Body of pancreas (tissue), 4 donors: Measurements from ENCODE around the gene PSMG4. TPM values are rescaled to one million over a fixed set of nuclear protein-coding genes. Genes with fewer than 3 reads are reported as not detected.

Experiments used
- ATAC-seq: fragments of 150-250 bp; one replicate; pipeline ENCODE4 v1.9.1; 2016
- DNase-seq, 4 donors: peaks; one replicate each; pipeline ENCODE4 v3.0.0-alpha.2; 2019
- H3K27ac ChIP-seq, 4 donors: fragments of 200-600 bp; sonication (generic); 1 replicate in 3 of 4; 2 replicates in 1 of 4; pipeline versions ENCODE4 v1.5.1 to v1.6.1; 2016 to 2019; ENCODE audit warnings: mild to moderate bottlenecking in 1 of 4, mixed read lengths in 1 of 4, moderate library complexity in 1 of 4
- H3K27me3 ChIP-seq, 2 donors: fragments of 200-600 bp; sonication (generic); one replicate each; pipeline ENCODE4 v1.6.0; 2016; ENCODE audit warnings: mild to moderate bottlenecking in 1 of 2
- H3K36me3 ChIP-seq, 2 donors: fragments of 200-600 bp; sonication (generic); replicated peaks in 1 of 2; 2 replicates each; pipeline ENCODE4 v1.5.1; 2016; ENCODE audit warnings: low read depth in 2 of 2; ENCODE audit not compliant: insufficient read depth in 1 of 2
- H3K4me1 ChIP-seq: fragments of 200-600 bp; sonication (generic); one replicate; pipeline ENCODE4 v1.6.0; 2016
- H3K4me3 ChIP-seq, 2 donors: fragments of 200-600 bp; sonication (generic); 1 replicate in 1 of 2; 2 replicates in 1 of 2; pipeline ENCODE4 v1.5.1; 2016 to 2019
- H3K9me3 ChIP-seq, 3 donors: fragments of 200-600 bp; sonication (generic); 1 replicate in 2 of 3; 2 replicates in 1 of 3; pipeline ENCODE4 v1.5.1; 2016
- POLR2A ChIP-seq, 3 donors: fragments of 450-650 bp; IDR thresholded peaks; one replicate each; pipeline ENCODE4 v1.6.1; 2016; ENCODE audit warnings: antibody characterized with exemption in 3 of 3, mild to moderate bottlenecking in 2 of 3
- WGBS, 2 donors: methylation state at CpG; one replicate each; pipeline ENCODE4 v1.1.5; 2017; 5-methylcytosine and 5-hydroxymethylcytosine counted together
- intact Hi-C: fragments of 100-400 bp; cut with DNase I; formaldehyde crosslinking; loops from one replicate; pipeline ENCODE4 v1.15.1; 2023
- total RNA-seq, 2 donors: library from RNA; depleted of rRNA; stranded (reverse); fragments of >200 nt; gene quantifications; one replicate each; pipeline ENCODE4 v1.1.0, GENCODE V29; 2016
- TF ChIP-seq, protein P1 (sequence below), 7 experiments: fragments of 450-650 bp in 4 of 7; fragments of 200-600 bp in 3 of 7; sonication (generic) in 3 of 7; IDR thresholded peaks; one replicate each; pipeline ENCODE4 v1.5.1; 2016 to 2019; ENCODE audit warnings: antibody characterized with exemption in 7 of 7

The PSMG4 gene
- total RNA-seq, 2 donors from 2014 or later, result 10.9 to 11.2 TPM

DNA sequence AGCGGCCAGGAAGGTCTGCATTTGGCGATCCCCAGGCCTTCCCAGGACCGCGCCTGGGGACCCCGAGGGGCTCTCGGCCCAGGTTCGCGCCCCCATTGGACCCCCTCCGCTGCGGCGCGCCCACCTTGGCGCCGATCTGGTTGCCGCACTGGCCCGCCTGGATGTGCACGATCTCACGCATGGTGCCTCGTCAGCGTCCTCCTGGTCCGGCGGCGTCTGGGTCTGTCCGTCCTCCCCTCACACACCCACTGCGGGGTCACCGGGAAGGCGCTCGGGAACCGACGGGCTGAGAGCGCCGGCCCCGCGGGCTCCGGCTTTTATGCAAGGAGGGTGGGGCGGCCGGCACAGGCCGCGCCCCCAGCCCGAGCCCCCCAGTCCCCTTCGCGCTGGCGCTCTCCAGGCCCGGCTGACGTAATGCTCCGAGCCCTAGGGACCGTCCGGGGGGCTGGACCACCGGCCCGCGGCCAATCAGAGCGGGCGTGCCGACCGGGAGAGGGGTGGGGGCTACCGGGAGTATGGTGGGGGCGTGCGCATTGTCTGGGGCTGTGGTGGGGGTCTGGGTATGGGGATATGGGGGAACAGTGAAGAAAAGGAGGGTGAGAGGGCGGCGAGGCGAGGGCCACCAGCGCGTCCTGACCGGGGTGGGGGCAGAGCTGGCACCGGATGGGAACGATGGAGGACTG, 31.2 kb upstream of the PSMG4 start, which contains the start of gene TUBB2B:
Gene TUBB2B, minus strand, starts transcription at position 291 of the 683 bp plus-strand sequence. Its CDS starts 110 bp downstream, at position 181.
- intact Hi-C loops, result no loop called here
- TF ChIP-seq, protein P1, sequence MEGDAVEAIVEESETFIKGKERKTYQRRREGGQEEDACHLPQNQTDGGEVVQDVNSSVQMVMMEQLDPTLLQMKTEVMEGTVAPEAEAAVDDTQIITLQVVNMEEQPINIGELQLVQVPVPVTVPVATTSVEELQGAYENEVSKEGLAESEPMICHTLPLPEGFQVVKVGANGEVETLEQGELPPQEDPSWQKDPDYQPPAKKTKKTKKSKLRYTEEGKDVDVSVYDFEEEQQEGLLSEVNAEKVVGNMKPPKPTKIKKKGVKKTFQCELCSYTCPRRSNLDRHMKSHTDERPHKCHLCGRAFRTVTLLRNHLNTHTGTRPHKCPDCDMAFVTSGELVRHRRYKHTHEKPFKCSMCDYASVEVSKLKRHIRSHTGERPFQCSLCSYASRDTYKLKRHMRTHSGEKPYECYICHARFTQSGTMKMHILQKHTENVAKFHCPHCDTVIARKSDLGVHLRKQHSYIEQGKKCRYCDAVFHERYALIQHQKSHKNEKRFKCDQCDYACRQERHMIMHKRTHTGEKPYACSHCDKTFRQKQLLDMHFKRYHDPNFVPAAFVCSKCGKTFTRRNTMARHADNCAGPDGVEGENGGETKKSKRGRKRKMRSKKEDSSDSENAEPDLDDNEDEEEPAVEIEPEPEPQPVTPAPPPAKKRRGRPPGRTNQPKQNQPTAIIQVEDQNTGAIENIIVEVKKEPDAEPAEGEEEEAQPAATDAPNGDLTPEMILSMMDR (IDR thresholded peaks at IDR 0.05), result no peak
- TF ChIP-seq POLR2A (IDR thresholded peaks at IDR 0.05), result no peak
- ATAC-seq (peak; percentile 7), DNase-seq (peak in 2 of 4 donors; percentile 39 to 60)
- no peaks in the 10 kb centered on the region for H3K9me3 ChIP-seq
- H3K4me1 ChIP-seq, result peaks cover 52% of the 10 kb centered on the region
- peaks cover 0 to 12% of the 10 kb centered on the region in 2 donors for H3K27me3 ChIP-seq
- H3K36me3 ChIP-seq, result no peaks in the 10 kb centered on the region
- H3K4me3 ChIP-seq, result peak within 1 kb of the TSS; percentile 2 to 4
- no peak within 1 kb of the TSS for H3K27ac ChIP-seq
- 0 to 3% methylated on average over 21 to 66 of the region's 66 CpGs for WGBS, 2 donors

DNA sequence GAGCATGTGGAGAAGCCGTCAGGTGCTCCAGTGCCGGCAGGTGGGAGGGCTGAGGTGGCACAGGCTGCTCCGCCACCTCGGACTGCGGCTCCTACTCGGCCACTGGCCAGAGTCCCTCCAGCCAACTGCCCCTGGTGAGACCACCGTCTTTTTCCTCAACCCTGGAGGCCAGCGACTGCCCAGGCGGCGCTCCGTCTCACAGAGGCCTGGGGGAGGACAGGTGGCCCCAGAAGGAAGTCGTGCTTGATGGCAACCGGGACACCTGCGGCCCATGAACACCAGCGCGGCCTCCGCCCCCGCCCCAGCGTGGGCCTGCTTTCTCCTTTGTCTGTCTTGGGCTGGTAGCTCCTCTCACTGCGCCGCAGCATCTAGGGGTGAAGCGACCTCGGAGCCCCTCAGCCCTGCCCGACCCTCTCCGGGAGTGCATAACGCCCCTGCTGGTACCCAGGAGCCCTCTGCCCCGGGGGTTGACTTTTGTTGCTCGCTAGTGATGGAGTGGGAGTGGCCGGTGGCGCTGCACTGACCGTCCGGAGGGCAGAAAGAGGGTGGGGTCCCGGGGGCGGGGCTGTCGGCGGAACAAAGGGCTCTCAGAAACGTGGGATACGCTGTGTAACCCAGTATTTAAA, 30.6 kb upstream of the PSMG4 start:
- intact Hi-C loops, result no loop called here
- Histone ChIP-seq H3K27me3 (peaks cover 0 to 12% of the 10 kb centered on the region in 2 donors), H3K36me3 (no peaks in the 10 kb centered on the region), H3K27ac (no peak overlapping the region), H3K4me3 (peak overlapping the region in 1 of 2 donors; percentile 2), H3K4me1 (peaks cover 55% of the 10 kb centered on the region), H3K9me3 (no peaks in the 10 kb centered on the region)
- WGBS, 2 donors, result 6 to 9% methylated on average over 19 to 38 of the region's 38 CpGs
- no peak for ATAC-seq
- TF ChIP-seq, protein P1 (IDR thresholded peaks at IDR 0.05), result no peak
- TF ChIP-seq POLR2A (IDR thresholded peaks at IDR 0.05), result no peak
- DNase-seq, result peak in 2 of 4 donors; percentile 58 to 59

DNA sequence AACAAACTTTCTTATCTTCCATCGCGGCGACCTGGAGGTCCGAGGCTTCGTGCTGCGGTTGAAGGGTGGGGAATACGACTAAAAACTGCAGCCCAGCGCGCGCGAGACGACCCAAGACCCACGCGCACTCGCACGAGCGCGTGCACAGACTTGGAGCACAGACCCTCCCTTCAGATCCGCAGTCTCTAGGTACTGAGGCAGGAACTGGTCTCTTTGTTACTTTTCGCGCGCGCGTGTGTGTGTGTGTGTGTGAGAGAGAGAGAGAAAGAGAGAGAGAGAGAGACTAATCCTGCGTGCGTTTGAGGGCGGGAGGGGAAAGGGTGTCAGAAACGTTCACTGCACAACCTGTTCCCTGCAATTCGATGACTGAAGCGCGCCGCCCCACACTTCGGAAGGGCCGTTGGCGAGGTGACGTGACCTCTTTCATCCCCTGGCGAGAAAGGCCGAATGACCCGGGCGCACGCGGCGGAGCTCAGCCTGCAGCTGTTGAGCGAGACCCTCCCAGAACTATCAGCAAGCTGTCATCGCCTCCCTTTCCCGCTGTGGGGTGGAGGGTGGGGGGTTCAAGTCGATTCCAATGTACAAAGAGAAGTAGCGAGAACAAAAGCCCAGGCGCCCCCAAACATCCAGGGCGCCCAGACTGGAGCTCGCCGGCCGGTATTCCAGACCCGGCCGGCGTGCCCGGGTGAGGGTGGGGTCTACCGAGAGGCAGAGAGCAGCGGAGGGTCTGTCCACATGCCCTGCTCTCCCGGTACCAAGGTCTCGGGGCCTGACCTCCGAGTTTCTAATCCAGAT, 29.8 kb upstream of the PSMG4 start:
- WGBS, 2 donors, result 18 to 22% methylated on average over 42 to 58 of the region's 62 CpGs
- H3K36me3 ChIP-seq, result no peaks in the 10 kb centered on the region
- no peak overlapping the region for H3K4me3 ChIP-seq
- TF ChIP-seq, protein P1 (IDR thresholded peaks at IDR 0.05), result no peak
- TF ChIP-seq POLR2A (IDR thresholded peaks at IDR 0.05), result no peak
- intact Hi-C loops, result no loop called here
- no peak for ATAC-seq
- no peak overlapping the region for H3K27ac ChIP-seq
- no peaks in the 10 kb centered on the region for H3K9me3 ChIP-seq
- peaks cover 0 to 12% of the 10 kb centered on the region in 2 donors for H3K27me3 ChIP-seq
- H3K4me1 ChIP-seq, result peaks cover 55% of the 10 kb centered on the region
- no peak for DNase-seq

DNA sequence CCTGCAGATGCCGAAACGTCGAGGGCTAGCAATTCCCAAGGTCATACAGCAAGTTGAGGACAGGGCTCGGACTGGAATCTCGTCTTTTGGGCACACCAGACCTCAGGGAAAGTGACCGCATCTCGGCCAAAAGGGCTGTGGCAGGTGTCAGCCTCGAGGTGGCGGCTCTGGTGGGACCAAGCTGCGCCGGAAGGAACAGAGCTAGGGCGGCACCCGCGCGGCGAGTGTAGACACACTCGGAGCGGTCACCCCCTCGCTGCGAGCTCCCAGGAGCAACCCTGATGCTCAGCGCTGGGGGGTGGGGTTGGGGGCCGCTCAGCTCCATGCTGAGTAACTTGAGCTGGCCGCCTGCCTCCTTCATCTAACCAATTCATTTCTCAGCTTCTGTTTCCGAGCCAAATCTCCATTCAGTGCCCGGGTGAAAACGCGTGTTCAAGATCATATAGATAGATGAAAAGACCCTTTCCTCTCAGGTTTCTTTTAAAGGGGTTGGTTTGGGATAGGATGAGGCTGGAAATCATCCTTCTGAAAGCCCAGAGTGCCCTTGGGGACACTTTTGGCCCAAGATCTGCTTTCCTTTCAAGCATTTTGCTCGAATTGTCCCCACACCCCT, 29.1 kb upstream of the PSMG4 start:
- no peaks in the 10 kb centered on the region for H3K9me3 ChIP-seq
- intact Hi-C loops, result no loop called here
- peaks cover 55% of the 10 kb centered on the region for H3K4me1 ChIP-seq
- no peak for ATAC-seq
- 21 to 31% methylated on average over 11 to 26 of the region's 28 CpGs for WGBS, 2 donors
- no peak overlapping the region for H3K4me3 ChIP-seq
- peaks cover 0 to 12% of the 10 kb centered on the region in 2 donors for H3K27me3 ChIP-seq
- H3K36me3 ChIP-seq, result no peaks in the 10 kb centered on the region
- no peak for DNase-seq
- TF ChIP-seq, protein P1 (IDR thresholded peaks at IDR 0.05), result no peak
- TF ChIP-seq POLR2A (IDR thresholded peaks at IDR 0.05), result no peak
- H3K27ac ChIP-seq, result no peak overlapping the region
